Panc1 (cell line): ENCODE results near the gene CCL13.

Experiments used
- POLR2AphosphoS5 ChIP-seq: IDR thresholded peaks from 2 replicates; pipeline ENCODE4 v1.6.1; 2012; ENCODE audit warnings: mild to moderate bottlenecking, low read depth, low read length, moderate library complexity
- REST ChIP-seq, 2 experiments: IDR thresholded peaks; 2 replicates each; pipeline ENCODE4 v1.6.1; 2011 to 2012; ENCODE audit warnings: low read depth in 2 of 2, control low read depth in 1 of 2, low read length in 1 of 2, mild to moderate bottlenecking in 1 of 2, moderate library complexity in 1 of 2; ENCODE audit not compliant: insufficient read depth in 1 of 2
- SIN3A ChIP-seq: IDR thresholded peaks from 2 replicates; pipeline ENCODE4 v1.6.1; 2012; ENCODE audit warnings: low read depth, mild to moderate bottlenecking, low read length, moderate library complexity, borderline replicate concordance; ENCODE audit not compliant: insufficient read depth
- TF ChIP-seq, protein P1 (sequence below): fragments of 450-650 bp; IDR thresholded peaks from 2 replicates; pipeline ENCODE4 v1.5.1; 2017; ENCODE audit warnings: mild to moderate bottlenecking

- TF ChIP-seq, protein P1, sequence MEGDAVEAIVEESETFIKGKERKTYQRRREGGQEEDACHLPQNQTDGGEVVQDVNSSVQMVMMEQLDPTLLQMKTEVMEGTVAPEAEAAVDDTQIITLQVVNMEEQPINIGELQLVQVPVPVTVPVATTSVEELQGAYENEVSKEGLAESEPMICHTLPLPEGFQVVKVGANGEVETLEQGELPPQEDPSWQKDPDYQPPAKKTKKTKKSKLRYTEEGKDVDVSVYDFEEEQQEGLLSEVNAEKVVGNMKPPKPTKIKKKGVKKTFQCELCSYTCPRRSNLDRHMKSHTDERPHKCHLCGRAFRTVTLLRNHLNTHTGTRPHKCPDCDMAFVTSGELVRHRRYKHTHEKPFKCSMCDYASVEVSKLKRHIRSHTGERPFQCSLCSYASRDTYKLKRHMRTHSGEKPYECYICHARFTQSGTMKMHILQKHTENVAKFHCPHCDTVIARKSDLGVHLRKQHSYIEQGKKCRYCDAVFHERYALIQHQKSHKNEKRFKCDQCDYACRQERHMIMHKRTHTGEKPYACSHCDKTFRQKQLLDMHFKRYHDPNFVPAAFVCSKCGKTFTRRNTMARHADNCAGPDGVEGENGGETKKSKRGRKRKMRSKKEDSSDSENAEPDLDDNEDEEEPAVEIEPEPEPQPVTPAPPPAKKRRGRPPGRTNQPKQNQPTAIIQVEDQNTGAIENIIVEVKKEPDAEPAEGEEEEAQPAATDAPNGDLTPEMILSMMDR = no peak
- TF ChIP-seq SIN3A = no peak
- TF ChIP-seq POLR2AphosphoS5 = no peak
- no peak for TF ChIP-seq REST (IDR thresholded peaks at IDR 0.05; ENCODE audit: insufficient read depth in 1 of 2, low read depth in 2 of 2, low read length in 1 of 2)
Observed at GRCh38 chr17:34311291-34311690, 45.0 kb upstream of the CCL13 start.
